ENCODE measurements around the gene PCMTD2.
A peak's percentile ranks its signal among the peaks of the same experiment; 100 is the strongest.
"Not testable (repeated sequence)": the region's sequence is repeated elsewhere in the genome, so short reads cannot be mapped to it uniquely, and the experiment has no call there.

Gene PCMTD2

DNA sequence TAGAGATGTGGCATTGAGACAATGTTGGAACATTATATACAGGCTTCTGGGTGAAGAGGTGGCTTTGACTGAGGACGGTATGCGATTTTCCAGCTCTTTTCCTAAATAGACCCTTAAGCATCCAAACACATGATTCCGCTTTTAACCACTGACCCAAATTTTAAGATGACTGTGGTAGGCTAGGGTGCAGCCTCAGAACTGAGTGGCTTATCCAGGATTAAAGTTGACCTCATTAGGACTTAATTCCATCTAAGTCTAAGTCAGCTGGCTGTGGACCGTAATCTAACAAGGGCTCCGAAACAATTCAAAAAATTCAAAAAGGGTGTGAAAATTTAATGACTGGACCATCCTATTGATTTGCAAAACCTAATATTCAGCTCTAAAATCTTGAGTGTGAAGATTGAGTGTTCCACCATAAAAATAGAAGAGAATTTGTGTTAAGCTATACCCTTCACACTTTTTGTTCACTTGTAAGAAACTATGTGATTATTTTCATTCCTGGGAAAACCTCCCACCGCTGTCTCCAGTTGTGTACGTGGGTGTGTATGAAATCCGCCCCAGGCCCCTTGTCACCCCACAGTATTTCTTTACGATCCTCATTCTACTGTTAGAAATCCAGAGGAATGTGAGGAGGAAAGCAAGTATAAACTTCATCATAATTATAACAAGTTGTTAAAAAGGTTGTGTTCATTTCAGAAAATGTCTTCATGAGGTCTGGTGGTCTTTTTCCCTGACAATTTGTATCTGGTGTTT lies 2.7 kb downstream of the PCMTD2 start:
- no peak for DNase-seq

DNA sequence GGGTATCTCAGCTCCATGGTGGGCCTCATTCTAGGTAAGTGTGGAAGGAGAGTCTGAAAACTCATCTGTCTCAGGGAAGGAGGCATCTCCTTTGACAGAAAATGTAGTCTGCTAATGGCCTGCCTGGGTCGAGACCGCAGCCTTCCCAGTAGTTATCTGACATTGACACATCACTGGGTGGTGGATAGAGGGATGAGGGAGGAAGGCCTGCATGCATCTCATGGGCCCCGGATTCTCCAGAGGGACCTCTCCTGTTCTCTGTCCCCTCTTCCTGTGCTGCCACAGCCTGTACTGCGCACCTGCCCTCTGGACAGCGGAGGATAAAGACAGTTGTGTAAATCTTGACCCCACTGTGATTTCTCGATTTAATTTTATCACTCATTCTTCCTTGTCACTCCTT lies 4.7 kb downstream of the PCMTD2 start:
- no peak for DNase-seq

DNA sequence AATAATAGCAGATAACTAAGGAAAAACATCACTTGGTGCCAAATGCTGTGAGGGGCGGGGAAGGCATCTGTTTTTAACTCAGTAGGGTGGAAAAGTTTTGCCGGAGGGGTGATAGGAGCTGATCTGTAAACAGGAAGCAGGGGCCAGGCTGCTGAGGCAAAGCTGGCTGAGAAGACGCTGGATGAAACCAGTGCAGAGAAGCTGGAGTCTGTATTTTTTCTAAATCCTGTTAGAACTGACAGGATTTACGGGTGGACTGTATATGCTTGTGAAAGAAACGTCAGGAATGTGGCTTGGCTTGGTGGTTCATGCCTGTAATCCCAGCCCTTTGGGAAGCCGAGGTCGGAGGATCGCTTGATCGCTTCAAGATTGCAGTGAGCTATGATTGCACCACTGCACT lies 5.6 kb downstream of the PCMTD2 start:
- no peak for DNase-seq

DNA sequence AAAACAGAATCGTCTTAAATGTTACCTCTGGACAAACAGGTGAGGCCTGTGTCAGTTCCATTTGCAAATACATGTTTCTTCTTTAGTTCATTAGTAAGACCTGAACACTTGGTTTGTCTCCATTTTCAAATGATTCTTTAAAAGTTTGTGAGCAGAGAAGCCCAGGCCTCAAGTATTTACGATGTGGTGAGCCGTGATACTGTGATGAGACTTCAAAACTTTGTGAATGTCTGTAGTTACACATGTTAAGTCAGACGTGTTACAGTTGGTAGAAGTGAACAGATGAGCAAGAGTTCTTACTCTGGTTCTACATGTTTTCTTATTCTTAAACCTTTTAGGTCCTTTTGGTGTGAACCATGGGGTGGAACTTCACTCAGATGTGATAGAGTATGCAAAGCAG lies 8.5 kb downstream of the PCMTD2 start:
- no peak for DNase-seq

DNA sequence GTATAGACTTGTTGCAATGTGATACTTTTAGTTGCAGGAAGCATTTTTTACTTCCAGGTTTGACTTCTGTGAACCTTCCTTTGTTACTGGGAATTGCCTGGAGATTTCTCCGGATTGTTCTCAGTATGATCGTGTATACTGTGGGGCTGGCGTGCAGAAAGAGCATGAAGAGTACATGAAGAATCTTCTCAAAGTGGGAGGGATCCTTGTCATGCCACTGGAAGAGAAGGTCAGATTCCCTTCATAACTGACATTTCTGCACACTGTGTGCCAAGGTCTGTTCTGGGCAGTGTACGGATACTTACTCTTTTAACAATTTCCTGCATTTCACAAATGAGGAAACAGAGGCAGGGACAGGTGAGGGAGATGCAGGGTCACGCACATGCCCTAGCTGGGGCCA lies 9.7 kb downstream of the PCMTD2 start:
- DNase-seq: no peak

DNA sequence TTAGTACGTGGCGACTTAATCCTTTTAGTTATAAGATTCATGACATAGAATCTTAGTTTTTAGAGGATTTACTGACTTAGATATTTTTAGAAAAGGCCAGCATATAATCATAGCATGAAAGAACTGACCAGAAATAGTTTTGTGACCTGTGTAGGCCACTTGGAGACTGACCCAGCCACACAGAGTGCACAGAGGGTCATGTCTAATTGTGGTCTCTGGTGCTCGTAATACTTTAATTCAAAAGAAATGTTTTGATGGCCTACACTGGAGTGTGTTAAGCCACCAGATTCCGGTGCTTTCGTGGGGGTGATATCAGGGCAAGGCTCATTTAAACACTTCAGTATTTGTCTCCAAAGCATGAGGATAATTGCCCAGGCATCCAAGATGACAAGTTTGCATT lies 11.4 kb downstream of the PCMTD2 start:
- DNase-seq: no peak

DNA sequence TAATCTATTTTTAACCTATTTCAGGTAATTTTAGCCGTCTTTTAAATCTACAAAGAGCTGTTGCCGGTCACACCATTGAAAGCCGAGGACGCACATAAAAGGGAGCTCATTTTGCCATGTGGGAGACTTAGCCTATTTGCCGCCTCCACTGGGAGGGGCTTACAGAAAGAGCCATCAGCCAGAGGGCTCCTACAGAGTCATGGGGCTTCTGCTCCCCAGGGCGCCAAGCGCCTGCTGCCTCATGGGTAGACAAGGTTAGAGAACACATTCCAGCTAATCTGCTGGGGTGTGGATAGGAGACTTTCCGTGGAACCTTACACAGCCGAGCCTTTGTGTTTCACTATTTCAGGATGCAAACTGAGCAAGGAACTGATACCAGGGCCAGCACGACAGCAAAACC lies 12.6 kb downstream of the PCMTD2 start:
- DNase-seq: no peak

DNA sequence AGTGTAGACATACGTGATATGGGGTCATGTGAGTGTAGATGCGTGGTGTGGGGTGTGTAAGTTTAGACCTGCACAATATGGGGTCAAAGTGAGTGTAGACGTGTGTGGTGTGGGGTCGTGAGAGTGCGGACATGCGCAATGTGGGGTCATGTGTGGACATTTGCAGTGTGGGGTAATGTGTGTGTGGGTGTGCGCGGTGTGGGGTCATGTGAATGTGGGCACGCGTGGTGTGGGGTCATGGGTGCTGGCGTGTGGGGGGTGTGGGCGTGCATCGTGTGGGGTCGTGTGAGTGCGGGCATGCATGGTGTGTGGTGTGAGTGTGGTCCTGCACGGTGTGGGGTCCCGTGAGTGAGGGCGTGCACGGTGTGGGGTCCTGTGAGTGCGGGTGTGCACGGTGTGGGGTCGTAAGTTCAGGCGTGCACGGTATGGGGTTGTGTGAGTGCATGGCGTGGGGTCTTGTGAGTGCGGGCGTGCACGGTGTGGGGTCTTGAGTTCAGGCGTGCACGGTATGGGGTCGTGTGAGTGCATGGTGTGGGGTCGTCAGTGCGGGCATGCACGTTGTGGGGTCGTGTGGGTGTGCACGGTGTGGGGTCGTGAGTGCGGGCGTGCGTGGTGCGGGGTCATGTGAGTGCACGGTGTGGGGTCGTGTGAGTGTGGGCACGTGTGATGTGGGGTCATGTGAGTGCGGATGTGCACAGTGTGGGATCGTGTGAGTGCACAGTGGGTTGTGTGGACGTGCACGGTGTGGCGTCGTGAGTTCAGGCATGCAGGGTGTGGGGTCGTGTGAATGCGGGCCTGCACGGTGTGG lies 14.3 kb downstream of the PCMTD2 start:
- no peak for DNase-seq

DNA sequence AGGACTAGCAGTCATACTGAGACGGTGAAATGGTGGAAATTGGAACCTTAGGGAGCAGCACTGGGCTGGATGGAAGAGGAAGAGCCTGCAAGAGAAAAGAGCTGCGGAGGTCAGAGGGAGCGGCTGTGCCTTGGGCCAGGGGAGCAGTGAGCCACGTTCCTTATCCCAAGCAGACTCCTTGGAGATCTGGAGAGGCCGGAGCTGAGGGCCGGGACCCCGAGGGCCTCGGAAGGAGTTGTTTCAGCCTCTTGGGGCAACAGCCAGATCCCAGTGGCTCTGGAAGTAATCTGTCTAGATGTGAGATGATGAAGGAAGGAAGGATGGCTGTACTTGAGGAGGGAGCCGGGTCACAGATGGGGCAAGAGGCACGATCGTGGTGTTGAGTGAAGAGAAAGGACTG lies 16.1 kb downstream of the PCMTD2 start:
- no peak for DNase-seq

DNA sequence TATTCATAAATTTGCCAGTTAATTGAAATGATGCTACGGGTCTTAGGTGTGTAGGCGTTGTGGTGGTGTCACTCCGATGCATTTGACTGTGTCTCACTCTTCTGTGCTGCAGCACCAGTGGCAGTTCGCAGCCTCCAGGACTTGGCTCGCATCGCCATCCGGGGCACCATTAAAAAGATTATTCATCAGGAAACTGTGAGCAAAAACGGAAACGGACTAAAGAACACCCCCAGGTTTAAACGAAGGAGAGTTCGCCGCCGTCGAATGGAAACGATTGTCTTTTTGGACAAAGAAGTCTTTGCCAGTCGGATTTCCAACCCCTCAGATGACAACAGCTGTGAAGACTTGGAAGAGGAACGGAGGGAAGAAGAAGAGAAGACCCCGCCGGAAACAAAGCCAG lies 17.6 kb downstream of the PCMTD2 start:
- no peak for DNase-seq

DNA sequence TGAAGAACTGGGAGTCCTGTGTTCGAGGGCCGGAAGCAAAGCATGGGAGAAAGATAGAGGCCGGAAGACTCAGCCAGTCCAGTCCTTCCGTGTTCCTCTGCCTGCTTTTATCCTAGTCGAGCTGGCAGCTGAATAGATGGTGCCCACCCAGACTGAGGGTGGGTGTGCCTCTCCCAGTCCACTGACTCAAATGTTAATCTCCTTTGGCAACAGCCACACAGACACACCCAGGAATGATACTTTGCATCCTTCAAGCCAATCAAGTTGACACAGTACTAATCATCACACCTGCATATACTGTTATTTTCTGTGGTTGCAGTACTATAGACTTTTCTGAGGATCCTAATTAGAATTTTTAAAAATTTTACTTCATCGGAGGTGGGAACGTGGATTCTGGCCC lies 21.3 kb downstream of the PCMTD2 start:
- DNase-seq: no peak

DNA sequence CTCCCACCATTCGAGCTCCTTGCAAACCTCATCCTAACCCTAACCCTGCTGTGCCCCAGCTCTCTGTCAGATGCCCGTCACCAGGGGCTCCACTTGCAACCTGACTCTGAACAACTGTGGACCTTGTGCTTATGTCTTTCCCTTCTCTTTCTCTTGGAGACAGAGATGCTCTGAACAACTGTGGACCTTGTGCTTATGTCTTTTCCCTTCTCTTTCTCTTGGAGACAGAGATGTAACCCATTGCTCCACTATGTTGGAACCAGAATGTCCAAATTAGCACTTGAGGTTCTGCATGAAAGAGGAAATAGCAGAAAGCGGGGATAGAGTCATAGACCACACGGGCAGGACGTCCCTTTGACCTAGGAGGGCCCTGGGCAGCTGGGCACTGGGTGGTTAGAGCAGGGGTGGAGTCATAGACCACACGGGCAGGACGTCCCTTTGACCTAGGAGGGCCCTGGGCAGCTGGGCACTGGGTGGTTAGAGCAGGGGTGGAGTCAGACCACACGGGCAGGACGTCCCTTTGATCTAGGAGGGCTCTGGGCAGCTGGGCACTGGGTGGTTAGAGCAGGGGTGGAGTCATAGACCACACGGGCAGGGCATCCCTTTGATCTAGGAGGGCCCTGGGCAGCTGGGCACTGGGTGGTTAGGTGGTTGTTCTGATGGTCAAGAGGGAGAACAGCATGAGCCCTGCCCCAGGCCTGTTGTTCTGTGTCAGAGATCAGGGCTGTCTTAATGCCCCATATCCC lies 22.2 kb downstream of the PCMTD2 start:
- no peak for DNase-seq

DNA sequence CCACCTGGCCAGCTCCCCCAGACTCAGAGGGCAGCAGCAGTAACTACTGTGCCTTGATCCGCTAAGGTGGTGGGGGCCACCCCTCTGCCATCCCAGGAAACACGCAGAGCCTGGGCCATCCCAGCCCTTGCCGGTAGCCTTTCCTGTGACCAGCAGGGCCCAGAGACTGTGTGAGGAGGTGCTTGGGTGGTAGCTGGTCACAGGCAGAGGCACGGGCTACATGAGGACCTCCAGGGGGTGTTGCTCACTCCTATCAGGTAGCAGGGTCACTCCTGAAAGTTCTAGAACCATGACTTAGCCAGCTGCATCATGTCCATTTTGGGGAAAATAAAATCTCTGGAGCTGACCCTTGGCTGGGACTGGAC lies 22.8 kb downstream of the PCMTD2 start:
- no peak for DNase-seq

DNA sequence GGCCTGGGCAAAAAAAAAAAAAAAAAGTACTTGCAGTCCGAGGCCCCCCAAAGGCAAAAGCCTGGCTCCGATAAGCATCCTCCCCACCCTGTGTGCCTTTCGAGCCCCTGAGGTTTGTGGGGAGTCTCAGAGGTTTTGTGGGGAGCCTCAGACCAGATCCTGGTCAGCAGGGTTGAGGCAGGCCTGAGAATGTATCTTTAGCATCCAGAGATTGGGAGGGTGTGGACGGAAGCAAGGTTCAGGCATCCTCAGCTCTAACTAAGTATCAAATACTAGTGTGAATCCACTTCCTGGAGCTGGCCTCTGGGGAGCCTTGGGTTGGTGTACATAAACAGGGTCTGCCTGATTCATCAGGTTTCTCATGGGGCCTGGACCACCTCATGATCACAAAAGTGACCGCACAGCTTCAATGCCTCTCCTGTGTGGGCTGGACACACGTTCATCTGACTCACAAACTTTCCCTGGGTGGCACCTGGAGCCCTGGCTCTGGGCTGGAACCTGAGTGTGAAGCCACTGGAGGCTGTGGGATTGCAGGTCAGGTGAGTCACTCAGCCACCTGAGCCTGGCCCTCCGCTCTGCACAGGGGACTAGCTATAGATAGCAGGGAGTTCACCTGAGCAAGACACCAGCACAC lies 24.4 kb downstream of the PCMTD2 start:
- DNase-seq: no peak

DNA sequence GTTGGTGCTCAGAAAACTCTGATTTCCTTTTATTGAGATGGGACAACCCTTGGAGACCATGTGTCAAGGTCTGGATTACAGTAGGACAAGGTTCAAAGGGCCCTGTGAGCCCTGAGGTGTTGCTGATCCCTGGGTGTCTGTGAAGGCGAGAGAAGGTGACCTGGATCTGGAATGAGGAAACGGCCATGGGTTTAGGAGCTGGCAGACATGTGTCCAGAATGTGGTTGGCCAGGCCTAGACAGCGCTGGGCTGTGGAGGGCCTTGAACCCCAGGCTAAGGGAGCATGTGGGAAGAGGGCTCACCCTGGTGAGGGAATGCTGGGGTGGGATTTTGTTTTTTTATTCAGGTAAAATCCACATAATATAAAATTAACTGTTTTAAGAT lies 24.9 kb downstream of the PCMTD2 start:
- no peak for DNase-seq

DNA sequence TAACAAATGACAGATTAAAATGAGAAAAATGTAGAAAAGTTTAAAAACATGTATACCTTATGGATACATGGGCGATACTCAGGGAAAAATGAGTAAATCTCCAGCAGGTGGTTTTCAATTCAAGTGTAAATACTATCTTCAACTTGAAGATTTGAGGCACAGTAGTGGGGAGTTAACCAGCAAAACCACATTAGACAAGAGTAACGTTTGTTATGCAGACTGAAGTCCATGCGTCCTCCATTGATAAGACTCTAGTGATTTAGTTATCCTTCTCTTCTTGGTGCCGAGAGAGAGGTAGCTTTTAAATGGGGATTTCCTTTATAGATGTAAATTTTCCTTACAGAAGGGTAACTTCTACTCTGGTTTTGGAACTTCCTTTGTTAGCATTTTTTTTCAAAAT lies 28.1 kb downstream of the PCMTD2 start:
- DNase-seq: no peak

DNA sequence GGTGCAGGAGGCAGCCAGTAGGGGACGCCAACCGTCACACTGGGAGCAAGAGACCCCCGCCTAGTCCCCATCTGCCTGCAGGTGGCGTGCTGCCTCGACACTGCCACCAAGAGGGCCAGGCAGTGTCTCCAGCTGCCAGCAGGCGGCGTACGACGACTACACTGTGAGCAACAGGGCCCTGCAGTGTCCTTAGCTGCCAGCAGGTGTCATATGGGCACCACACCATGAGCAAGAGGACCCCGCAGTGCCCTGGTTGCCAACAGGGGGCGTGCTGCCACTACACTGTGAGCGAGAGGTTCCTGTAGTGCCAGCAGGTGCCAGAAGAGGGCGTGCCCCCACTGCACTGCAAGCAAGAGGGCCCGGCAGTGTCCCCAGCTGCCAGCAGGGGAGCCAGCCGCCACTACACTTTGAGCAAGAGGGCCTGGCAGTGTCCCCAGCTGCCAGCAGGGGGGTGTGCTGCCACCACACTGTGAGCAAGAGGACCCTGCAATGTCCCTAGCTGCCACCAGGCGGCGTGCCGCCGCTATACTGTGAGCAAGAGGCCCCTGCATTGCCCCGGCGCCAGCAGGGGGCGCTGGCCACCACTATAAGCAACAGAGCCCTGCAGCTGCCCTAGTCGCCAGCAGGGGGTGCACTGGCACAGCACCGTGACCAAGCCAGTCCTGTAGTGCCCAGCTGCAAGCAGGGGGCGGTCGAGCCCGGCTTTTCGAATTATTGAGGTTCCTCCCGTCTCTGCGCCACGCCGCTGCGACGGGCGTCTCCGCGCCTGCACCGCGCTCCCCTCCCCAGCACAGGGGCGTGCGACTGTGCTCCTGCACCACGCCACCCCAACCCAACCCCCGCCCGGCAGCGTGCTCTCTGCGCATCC lies 30.3 kb downstream of the PCMTD2 start:
- peak; percentile 56 to 80 for DNase-seq

DNA sequence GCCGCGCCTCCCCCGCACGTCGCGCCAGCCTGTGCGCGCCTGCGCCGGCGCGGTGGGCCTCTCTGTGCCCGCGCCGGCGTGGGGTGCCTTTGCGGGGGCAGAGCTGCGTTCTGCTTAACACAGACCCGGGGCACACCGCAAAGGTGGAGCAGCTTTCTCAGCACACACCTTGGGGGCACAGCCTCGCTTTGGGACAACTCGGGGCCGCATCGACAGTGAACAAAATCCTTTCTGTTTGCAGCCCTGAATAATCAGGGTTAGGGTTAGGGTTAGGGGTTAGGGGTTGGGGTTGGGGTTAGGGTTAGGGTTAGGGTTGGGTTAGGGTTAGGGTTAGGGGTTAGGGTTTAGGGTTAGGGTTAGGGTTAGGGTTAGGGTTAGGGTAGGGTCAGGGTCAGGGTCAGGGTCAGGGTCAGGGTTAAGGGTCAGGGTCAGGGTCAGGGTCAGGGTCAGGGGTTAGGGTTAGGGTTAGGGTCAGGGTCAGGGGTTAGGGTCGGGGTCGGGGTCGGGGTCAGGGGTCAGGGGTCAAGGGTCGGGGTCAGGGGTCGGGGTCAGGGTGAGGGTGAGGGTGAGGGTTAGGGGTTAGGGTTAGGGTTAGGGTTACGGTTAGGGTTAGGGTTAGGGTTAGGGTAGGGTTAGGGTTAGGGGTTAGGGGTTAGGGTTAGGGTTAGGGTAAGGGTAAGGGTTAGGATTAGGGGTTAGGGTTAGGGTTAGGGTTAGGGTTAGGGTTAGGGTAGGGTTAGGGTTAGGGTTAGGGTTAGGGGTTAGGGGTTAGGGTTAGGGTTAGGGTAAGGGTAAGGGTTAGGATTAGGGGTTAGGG lies 31.1 kb downstream of the PCMTD2 start:
- DNase-seq: not testable (repeated sequence)

DNA sequence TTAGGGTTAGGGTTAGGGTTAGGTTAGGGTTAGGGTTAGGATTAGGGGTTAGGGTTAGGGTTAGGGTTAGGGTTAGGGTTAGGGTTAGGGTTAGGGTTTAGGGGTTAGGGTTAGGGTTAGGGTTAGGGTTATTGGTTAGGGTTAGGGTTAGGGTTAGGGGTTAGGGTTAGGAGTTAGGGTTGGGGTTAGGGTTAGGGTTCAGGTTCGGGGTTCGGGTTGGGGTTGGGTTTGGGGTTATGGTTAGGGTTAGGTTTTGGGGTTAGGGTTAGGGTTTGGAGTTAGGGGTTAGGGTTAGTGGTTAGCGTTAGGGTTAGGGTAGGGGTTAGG lies 31.7 kb downstream of the PCMTD2 start:
- DNase-seq: not testable (repeated sequence)

DNA sequence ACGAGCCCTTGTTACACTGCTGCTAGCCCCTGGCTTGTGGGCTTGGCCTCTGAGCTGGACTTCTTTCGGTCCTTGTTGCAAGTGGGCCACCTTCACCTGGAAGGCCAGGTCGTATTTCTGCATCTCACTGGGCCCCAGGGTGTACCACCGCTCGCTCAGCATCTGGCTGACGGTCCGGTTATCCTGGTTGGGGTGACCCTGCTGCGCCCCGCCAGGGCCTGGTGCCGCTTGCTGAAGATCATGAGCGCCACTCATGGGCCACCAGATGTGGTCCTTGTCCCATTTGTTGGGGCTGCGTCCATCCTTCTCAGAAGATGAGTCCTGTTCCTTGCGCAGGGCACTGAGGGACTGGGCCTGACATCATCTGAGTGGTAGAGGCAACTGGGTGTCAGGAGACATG lies 36.6 kb downstream of the PCMTD2 start:
- not testable (repeated sequence) for DNase-seq

DNA sequence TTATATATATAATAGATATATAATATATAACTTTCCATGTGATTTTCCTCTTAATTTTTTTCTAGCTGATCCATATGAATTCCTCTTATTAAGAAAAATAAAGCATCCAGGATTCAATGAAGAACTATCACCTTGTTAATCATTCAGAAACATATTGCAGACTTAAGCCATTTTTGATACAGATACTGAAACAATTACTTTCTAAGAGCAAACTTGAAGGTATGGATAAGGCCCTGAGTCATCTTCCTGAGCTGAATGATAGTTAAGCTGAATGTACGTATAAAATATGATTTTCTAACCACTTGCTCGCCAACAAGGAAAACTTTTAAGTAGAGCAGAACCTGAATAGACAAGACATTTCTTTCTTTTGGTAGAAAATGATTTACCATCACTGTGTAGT lies 47.5 kb downstream of the PCMTD2 start:
- DNase-seq: not testable (repeated sequence)

DNA sequence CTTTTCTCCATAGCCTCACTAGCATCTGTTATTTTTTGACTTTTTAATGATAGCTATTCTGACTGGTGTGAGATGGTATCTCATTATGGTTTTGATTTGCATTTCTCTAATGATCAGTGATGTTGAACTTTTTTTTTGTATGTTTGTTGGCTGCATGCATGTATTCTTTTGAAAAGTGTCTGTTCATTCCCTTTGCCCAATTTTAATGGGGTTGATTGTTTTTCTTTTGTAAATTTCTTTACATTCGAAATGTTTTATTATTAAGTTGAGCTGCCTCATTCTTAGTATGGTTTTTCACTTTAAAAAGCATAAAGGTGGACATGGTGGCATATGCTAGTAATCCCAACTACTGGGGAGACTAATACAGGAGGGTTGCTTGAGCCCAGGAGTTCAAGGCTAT lies 58.2 kb downstream of the PCMTD2 start:
- DNase-seq: not testable (repeated sequence)

Measured in inflammatory macrophage treated with lipopolysaccharide for 1 hour (primary cell).